Right forelimb (tissue), 1 donor: Measurements from ENCODE around the gene LRRN1.

Source experiments
- DNase-seq: peaks from one replicate; pipeline ENCODE4 v3.0.0-alpha.2; 2018

Gene LRRN1

DNA sequence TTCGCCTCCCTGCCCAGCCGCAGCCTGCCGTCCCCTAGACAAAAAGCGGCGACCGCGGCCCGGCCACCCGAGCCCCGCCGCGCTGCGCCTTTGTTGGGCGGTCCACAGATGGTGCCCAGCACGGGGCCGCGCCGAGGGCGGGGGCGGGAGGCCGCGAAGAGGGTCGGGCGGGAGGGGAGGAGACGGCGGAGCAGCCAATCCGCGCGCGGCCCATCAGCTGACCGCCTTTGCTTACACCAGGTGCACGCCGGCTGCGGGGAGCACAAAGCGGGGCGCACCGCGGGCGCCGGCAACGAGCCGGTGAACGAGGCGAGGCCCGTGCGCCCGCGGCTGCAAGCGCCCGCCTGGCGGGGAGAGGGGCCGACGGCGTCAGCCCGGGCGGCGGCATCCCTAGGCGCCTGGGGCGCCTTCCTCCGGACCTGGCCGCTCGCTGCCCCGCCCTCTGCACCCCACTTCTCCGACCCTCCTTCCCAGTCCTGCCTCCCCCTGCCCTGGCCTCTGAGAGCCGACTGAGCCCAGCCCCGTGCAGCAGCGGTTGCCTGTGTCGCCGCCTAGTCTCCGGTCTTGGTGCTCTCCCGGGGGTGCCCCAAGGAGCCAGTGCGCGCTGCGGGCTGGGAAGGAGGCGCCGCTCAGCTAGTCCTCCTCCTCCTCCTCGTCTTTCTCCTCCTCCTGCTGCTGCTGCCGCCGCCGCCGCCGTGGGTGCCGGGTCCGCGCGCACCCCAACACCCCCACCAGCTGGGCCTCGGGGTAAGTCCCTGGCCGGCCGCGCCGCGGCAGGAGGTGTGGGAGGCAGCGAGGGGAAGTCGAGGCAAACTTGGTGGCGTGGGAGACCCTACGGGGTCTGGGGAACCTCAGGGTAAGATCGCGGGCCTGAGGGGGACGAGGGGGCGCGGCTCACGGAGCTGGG, at the start of gene LRRN1:
Gene LRRN1, plus strand, starts transcription at position 259 of the 907 bp plus-strand sequence. CDS start 45,211 bp downstream, outside the sequence.
- peak; percentile 87 for DNase-seq

DNA sequence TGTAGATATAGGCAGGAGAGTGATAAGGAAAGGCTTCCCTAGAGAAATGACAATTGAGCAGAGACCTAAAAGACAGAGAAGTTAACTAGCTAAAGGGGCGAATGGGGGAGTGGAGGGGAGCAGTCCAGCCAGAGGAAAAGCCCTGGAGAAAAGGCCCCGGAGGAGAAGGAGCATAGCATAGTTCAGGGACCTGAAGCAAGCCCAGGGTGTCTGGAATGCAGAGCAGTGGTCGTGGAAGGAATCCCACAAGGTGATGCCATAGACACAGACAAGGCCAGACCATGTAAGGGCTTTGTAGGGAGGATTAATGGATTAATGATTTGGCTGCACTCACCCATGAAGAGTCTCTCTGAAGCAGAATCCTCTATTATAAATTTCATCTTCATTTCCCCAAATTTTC, 45.8 kb upstream of the LRRN1 start:
- DNase-seq, result no peak

DNA sequence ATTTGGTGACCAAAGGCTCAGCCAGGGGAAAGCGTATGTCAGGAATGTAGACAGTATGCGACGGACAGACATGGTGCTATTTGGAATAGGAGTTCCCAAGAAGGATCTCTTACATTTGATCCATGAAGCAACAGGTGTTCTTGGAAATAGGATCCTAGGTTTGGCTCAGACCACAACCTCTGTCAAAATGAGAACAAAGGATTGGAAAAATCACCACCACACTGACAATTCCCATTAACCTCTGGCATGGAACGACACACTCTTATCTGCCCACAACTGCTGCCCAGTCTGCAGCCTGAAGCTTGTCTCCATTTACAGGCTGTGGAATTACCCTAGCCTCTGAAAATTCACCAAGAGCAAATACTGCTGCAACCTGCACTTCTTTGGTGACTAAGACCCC, 33.6 kb upstream of the LRRN1 start:
- DNase-seq, result no peak

DNA sequence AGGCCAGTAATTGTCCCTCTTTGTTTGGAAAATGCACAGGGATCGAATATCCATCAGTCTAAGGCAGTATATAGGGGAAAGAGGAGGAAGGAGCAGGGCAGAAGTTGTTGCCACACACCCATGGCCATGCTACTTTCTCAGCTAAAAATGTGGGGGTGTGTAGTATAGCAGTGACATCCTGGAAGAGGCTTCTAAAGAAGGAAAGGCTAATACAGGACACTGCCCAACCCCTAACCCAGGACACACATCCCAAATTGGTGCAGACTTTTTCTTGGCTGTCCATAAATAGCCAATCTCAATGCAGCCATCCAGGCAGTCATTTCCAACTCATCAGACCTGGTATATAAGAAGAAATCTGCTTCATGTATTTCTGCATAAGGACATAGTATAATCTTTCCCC, 33.1 kb upstream of the LRRN1 start:
- no peak for DNase-seq

DNA sequence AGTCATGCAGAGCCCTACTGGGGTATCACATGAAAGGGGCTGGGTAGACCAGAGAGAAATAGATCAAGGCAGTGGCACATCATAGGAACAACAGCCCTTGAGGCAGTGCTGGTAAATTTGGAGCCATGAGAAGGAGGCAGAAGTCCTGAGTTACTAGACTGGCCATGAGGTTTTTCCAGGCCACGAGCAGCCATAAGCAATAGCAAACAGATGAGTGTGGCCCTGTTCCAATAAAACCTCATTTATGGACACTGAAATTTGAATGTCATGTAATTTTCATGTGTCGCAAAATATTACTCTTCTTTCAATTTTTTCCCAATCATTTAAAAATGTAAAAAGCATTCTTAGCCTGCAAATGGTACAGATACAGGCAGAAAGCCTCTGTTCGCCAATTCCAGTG, 28.1 kb upstream of the LRRN1 start:
- no peak for DNase-seq

DNA sequence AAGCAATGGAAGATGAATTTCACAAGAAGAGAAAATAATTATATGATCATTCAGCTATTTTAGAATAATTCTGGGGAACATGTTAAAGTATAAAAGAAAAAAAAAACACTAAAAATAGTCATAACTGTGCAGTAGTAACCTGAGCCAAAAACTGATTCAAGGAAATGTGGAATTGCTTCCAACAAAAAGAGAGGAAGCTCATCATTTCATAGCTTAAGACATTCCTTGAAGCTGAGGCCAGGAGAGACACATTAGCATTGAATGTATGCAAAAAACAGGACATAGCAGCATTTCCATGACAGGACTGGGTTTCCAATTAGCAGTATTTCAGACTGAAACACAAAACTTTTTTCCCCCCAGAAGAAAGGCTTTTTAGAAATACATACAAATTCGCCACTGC, 27.7 kb upstream of the LRRN1 start:
- no peak for DNase-seq

DNA sequence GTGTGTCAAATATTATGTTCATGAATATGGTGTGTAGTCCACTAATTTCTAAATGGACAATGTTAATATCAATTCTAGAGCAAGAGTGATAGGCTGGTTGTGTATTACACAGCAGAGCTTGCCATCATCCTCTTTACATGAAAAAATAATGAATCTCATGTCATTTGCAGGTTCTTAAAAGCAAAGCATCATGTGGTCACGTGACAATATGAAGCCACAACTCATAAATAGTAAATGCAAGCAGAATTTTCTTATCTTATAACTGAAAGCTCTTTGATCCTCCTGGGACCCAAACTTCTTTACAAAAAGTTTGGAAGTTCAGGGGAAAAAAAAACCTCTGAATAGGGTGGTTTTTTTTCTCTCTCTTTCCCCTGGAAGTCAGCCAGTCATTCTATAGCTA, 26.9 kb upstream of the LRRN1 start:
- no peak for DNase-seq

DNA sequence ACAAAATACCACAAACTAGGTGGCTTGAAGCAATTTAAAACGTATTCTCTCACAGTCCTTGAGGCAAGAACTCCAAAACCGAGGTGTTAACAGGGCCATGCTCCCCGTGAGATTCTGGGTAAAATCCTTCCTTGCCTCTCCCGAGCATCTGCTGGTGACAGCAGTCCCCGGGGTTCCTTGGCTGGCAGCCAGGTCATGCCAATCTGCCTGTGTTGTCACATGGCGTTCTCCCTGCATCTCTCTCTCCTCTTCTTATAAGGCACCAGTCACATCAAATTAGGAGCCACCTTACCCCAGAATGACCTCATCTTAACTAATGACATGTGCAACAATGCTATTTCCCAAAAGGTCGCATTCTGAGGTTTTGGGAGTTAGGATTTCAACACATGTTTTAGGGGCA, 26.3 kb upstream of the LRRN1 start:
- no peak for DNase-seq

DNA sequence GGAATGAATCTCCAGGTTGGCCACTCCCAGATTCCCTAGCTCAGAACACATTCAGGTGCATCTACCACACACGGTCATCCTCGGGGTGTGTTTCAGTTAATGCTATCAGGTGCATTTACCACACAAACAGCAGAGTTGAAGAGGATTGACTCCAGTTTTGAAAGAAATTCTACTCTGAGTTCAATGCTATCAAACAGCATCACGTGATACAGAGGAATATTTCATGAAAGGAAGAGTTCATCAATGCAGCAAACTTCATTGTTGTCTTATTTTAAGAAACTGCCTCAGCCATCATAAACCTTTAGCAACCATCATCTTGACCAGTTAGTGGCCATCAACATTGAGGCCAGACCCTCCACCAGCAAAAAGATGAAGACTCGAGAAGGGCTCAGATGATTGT, 22.6 kb upstream of the LRRN1 start:
- no peak for DNase-seq

DNA sequence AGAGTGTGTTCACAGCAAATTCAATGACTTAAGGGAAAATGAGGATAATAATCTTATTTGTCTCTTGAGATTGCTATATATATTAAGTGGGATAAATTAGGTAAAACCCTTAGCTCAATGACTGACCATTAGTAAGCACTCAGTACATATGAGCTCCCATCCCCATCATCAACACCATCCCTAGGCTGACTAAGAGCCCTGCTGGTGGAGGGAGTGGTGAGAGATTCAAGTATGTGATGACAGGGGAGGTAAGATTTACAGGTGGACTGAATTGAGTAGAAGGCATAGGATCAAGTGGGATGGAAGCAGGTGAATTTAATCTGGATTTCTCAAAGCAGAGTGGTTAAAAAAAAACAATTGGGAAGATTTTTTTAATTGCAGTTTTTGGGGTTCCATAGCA, 21.0 kb upstream of the LRRN1 start:
- DNase-seq, result no peak

DNA sequence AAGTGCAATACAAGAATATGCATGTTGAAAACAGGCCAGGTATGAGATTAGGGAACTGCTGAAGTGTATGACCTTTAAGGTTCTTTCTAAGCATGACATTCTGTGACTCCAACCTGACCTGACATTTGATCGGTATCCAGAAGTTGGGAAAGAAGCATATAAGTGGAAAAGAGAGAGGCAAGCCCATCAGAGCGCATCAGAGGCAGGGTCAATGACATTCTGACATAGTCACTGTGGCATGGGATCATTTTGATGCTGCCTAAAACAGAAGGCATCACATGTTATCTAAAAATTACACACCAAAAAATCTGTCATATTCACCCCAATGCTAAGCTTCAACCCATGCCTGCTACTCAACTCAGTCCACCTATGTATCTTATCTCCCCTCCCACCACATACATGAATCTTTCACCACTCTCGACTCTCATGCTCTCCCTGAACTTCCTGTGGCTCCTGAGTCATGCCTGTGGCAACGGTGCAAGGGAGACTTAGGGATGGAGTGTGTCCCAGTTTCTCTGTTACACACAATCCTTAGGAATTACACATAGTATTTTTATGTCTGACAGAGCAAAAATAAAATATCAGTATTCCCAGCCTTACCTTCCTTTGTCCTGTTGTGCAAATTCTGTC, 20.5 kb upstream of the LRRN1 start:
- no peak for DNase-seq

DNA sequence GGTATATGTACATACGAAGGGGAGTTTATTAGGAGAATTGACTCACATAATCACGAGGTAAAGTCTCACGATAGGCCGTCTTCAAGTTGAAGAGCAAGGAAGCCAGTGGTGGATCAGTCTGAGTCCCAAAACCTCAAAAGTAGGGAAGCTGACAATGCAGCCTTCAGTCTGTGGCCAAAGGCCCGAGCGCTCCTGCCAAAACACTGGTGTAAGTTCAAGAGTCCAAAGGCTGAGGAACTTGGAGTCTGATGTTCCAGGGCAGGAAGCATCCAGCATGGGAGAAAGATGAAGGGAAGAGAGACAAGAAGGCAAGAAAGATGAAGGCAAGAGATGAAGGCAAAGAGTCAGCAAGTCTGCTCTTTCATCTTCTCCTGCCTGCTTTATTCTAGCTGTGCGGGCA, 16.8 kb upstream of the LRRN1 start:
- no peak for DNase-seq

DNA sequence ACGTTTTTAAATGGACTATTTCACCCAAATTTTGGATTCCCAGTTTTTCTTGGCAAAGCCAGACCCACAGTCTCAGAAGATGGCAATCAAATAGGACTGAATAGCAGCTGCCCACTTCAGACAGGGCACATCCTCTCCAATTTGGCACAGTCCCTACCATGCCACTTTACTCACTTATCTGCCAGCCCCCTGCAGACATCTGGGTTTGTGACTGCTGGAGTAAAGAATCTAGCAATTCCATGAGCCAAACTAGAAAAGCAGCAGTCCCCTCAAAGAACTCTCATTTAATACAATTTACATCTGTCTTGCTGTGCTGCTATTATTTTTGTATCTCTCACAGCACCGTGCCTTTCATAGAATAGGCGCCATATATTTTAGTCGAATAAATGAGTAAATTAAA, 16.0 kb upstream of the LRRN1 start:
- no peak for DNase-seq

DNA sequence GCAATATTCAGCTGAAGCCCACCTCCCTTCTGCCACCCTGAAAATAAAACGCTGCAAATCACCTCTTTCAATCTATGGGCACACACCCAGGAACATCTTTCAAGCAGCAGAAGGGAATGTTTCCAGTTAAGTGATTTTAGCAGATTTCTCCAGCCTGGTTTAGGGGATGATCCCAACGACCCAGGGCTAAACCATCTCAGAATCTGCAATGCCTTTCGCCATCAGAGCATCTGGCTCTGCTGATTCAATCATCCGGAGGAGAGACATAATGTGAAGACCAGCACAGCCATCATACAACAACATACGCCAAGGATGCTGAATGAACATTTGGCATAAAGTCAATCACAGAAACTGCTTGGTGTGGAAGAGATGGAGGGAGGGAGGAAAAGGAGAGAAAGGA, 15.5 kb upstream of the LRRN1 start:
- peak; percentile 47 for DNase-seq

DNA sequence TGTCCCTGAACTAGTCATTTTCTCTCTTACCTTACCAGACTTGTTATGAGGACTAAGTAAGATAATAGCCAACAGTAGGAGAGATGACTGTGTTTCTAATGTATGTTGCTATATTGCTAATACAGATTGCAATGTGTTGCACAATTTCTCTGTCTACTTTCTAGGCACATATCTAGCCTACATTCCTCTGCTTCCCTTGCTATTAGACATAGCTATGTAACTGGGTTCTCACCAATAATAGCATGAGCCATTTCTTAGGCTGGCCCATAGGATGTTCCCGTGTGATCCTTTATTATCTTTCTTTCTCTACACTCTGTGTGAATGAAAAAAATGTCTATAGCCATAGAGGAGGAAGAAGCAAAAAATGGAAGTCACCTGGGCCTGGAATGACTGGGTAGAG, 6.8 kb upstream of the LRRN1 start:
- DNase-seq, result no peak

DNA sequence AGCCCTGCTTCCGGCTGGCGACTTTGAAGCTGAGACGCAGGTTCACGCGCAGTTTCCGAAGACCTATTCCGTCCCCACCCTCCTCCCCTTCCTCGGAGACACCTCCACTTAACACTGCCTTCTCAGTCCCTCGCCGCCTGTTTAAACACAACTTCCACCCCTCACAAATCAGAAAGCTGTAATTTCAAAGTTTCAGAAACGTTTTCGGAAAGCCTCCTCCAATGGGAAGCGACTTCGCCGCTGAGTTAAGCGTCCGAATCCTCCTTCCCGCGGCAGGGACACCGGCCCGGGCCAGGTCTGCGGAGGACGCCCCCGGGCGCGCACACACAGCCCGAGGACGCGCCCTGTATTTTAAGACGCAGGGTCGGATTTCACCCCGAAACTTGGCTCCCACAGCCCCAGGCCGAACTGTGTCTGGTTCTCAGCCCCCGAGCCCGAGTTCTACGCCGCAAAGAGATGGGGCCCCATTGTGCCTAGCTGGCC, 559 bp upstream of the LRRN1 start:
- DNase-seq, result no peak

DNA sequence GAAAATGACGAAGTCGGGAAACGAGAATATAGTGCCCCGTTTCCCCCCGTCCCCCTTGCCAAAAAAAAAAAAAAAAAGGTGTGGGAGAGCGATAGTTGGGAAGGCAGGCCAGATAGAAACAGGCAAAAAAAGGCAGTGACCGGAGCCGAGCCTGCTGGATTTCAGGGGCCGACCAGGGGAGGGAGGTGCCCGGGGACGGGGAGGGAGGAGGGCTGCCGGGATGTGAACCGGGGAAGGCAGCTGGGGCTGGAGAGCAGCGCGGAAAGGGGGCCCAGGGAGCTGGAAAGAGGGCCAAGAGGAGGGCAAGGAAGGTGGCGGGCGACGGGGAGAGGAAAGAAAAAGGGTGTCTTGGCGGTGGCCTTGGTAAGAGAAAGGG, 837 bp downstream of the LRRN1 start:
- peak; percentile 72 for DNase-seq

DNA sequence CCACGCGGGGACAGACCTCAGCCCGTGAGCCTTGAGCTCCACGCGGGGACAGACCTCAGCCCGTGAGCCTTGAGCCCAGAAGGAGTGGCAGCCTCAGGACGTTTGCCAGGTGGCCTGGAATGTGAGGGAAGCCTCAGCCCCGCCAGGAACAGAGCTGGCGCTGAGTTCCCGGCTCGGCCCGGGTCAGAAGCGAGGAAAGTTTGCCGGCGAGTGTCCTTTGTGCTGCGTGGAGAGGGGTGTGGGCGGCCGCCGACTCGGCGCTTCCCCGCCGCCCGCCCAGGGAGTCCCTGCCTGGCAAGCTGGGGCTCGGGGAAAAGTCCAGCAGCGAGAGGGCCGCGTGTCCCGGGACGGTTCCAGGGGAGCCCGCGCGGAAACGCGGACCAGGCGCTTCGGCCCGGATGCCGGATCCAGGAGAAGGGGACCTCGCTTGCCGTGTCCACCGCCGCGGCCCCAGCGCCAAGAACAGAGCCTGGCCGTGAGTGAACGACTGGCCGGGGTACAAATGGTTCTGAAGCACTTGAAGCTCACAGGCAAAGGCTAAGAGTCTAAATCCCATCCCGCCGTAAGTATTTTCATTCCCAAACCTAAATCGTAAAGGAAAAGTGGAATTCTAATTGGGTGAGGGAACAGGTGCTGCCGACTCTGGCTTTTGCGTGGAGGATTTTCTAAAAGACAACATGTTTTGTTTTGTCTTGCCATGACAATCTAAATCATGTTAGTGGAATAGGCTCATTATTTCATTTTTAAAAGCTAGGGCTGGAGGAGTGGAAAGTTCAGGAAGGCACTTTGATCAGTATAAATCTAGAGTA, 1.7 kb downstream of the LRRN1 start:
- peak; percentile 58 for DNase-seq

DNA sequence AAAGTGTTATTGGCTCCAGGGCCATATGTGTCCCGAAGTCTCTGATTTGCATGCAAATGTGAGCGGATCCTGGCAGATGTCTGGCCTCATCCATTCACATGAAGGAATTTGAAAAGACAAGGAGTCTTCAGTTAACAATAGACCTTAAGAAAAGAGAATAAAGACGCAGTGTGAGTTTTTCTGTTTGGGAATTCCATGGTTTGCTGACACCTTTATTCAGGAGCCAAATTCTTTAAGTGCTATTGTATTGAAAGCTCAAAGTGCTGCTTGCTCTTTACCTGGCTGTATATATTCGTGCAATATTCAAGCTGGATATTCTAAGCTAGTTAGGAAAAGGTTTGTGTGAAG, 2.2 kb downstream of the LRRN1 start:
- DNase-seq, result no peak

DNA sequence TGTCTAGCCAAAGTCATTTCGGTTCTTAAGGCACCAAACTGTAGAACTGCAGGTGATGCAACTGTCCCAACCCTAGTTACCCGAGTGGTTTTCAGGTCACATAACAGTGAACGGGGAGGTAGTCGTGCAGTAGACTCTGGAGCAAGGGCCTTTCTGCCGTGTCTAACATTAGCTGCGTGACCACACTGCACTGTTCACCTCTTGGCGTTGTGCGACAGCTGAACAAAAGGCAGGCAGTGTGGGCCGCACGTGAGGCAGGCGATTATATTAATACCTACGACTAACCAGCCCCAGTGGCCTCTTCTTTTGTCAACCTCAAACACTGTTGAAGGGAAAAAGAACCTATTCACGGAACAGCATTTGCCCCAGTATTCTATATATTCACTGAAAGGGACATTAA, 2.8 kb downstream of the LRRN1 start:
- DNase-seq, result no peak

DNA sequence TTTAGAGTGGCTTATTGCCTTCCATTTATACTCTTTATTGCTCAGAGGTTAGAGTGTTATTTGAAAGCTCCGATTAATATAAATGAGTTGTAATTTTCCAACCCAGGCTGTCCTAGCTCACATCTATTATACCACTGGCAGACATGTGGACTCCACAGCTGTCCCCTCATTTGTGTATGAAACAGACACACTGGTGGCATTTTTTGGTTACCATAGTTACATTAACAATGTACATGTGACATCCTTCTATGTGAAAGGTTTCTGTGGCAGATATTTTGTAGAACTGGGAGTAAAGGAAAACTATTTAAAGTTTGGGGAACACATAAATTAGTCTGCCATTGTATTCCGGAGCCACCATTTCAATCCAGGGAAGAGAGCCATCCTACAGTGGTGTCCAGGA, 5.3 kb downstream of the LRRN1 start:
- no peak for DNase-seq

DNA sequence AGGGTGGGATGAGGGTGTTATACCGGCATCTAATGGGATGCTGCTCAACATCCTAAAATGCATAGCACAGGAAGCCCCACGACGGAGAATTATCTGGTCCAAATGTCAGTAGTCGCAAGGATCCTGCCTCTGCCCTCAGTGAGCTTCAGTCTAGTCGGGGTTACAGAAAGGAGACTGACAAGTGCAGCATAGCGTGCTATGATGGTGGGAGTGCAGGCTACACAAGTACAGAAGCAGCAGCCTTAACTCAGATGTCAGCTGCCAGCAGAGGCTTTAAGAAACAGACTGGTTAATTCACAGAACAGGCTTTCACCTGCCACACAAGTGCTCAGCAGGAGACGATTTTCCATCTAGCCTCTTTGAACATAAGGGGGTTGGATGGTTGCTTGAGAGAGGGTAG, 6.9 kb downstream of the LRRN1 start:
- no peak for DNase-seq

DNA sequence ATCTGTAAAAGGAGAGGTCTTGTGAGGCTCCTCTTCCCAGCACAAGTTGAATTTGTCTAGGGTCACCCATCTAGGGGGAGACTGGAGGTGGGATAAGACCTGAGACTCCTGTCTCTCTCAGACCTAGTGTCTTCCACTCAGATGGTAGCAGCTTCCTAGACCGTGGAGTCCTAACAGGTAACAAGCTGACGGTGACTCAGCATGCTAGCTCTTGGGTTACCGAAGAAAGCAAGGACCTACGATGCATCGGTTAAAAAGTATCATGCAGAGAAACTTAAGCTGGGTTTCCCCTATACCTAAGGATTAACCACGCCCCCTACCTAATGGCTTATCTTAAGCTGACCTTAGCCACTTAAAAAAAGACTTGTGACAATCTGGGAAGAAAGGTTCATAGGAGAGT, 7.6 kb downstream of the LRRN1 start:
- no peak for DNase-seq

DNA sequence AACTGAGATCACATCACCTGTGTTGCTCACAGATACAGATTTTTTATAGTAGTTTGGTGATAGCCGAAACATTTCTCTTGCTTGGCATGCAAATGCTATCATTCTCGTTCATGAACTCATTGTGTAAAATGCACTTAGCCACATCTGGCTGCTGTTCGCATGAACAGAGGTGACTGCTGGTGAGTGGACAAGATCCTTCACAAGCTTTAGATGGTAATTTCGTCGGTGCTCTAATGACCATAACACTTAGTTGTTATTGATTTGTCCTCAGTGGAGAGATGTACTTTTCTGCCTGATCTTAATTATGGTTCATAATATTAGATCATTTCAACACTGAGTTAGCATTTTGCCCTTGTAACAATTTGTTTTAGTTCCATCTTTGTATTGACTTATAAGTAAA, 13.8 kb downstream of the LRRN1 start:
- DNase-seq, result no peak
